Mesendoderm (in vitro differentiated cells): ENCODE results near the gene DDX1.

ENCODE experiments used
- DNase-seq: peaks from one replicate; pipeline ENCODE4 v3.0.0; 2013
- H2AK5ac ChIP-seq: 2 replicates; pipeline ENCODE4 v1.6.1; 2013; ENCODE audit warnings: low read length, inconsistent platforms
- H2BK120ac ChIP-seq: 2 replicates; pipeline ENCODE4 v1.6.1; 2013; ENCODE audit warnings: low read depth, mild to moderate bottlenecking, low read length, moderate library complexity, mixed read lengths
- H2BK15ac ChIP-seq: replicated peaks from 2 replicates; pipeline ENCODE4 v1.6.1; 2013; ENCODE audit warnings: low read depth, mild to moderate bottlenecking, moderate library complexity
- H2BK5ac ChIP-seq: 2 replicates; pipeline ENCODE4 v1.6.1; 2013; ENCODE audit warnings: low read length, inconsistent platforms
- H3K18ac ChIP-seq: 2 replicates; pipeline ENCODE4 v1.6.1; 2013; ENCODE audit warnings: mild to moderate bottlenecking, low read length, mixed read lengths
- H3K23ac ChIP-seq: one replicate; pipeline ENCODE4 v1.6.1; 2013; ENCODE audit warnings: low read length
- H3K27ac ChIP-seq: 2 replicates; pipeline ENCODE4 v1.5.1; 2013; ENCODE audit warnings: low read depth, mild to moderate bottlenecking, inconsistent platforms, low read length, moderate library complexity
- H3K27me3 ChIP-seq: 2 replicates; pipeline ENCODE4 v1.6.1; 2013; ENCODE audit warnings: low read length, control low read depth, mild to moderate bottlenecking, inconsistent platforms; ENCODE audit not compliant: insufficient read depth, poor library complexity
- H3K36me3 ChIP-seq: 2 replicates; pipeline ENCODE4 v1.6.1; 2013; ENCODE audit warnings: low read length, inconsistent platforms; ENCODE audit not compliant: control insufficient read depth, insufficient read depth
- H3K4ac ChIP-seq: one replicate; pipeline ENCODE4 v1.6.1; 2013; ENCODE audit warnings: low read depth, mild to moderate bottlenecking, low read length, moderate library complexity
- H3K4me1 ChIP-seq: 2 replicates; pipeline ENCODE4 v1.6.1; 2013; ENCODE audit warnings: low read depth, low read length, inconsistent platforms; ENCODE audit not compliant: control insufficient read depth
- H3K4me2 ChIP-seq: 2 replicates; pipeline ENCODE4 v1.6.1; 2013; ENCODE audit warnings: low read length
- H3K4me3 ChIP-seq: 2 replicates; pipeline ENCODE4 v1.5.1; 2013; ENCODE audit warnings: mild to moderate bottlenecking, low read length
- H3K56ac ChIP-seq: one replicate; pipeline ENCODE4 v1.6.1; 2013; ENCODE audit warnings: low read length
- H3K79me1 ChIP-seq: 2 replicates; pipeline ENCODE4 v1.6.1; 2013; ENCODE audit warnings: low read length, inconsistent platforms
- H3K79me2 ChIP-seq: 2 replicates; pipeline ENCODE4 v1.6.1; 2013; ENCODE audit warnings: mild to moderate bottlenecking, low read length; ENCODE audit not compliant: control insufficient read depth, insufficient read depth
- H3K9ac ChIP-seq: 2 replicates; pipeline ENCODE4 v1.6.1; 2013; ENCODE audit warnings: low read length, inconsistent platforms
- H4K5ac ChIP-seq: one replicate; pipeline ENCODE4 v1.6.1; 2013; ENCODE audit warnings: low read length
- H4K8ac ChIP-seq: one replicate; pipeline ENCODE4 v1.6.1; 2013; ENCODE audit warnings: low read depth, mild to moderate bottlenecking, control low read depth, low read length, moderate library complexity
- WGBS: extraction: QIAGEN DNeasy Blood & Tissue Kit; methylation state at CpG from one replicate; pipeline ENCODE4 v1.1.7; 2013; ENCODE audit warnings: low lambda C conversion rate, missing lambda C conversion rate; ENCODE audit not compliant: insufficient coverage; ENCODE audit errors: extremely low coverage; 5-methylcytosine and 5-hydroxymethylcytosine counted together

The DDX1 gene

GRCh38 chr2:15674637-15675455 is 83.2 kb downstream of the DDX1 start:
- DNase-seq = no peak
- no peaks in the 10 kb centered on the region for H3K36me3 ChIP-seq
- H3K27ac ChIP-seq = no peak overlapping the region
- H2BK120ac ChIP-seq = no peak overlapping the region
- H3K18ac ChIP-seq = no peak overlapping the region
- no peak overlapping the region for H3K4ac ChIP-seq
- H3K79me2 ChIP-seq = no peaks in the 10 kb centered on the region
- H3K4me3 ChIP-seq = no peak overlapping the region
- no peak overlapping the region for H4K8ac ChIP-seq
- H3K27me3 ChIP-seq = no peaks in the 10 kb centered on the region
- H3K56ac ChIP-seq = no peak overlapping the region
- H2AK5ac ChIP-seq = no peak overlapping the region
- H2BK5ac ChIP-seq = no peak overlapping the region
- no peak overlapping the region for H2BK15ac ChIP-seq
- H3K4me2 ChIP-seq = no peak overlapping the region
- H3K79me1 ChIP-seq = no peaks in the 10 kb centered on the region
- WGBS = no CpG with 5 or more reads among the region's 16 CpGs
- no peak overlapping the region for H3K9ac ChIP-seq
- H4K5ac ChIP-seq = no peak overlapping the region
- H3K4me1 ChIP-seq = no peaks in the 10 kb centered on the region
- H3K23ac ChIP-seq = no peak overlapping the region

- no peaks in the 10 kb centered on the region for H3K79me1 ChIP-seq
- H3K4ac ChIP-seq = no peak overlapping the region
- H4K5ac ChIP-seq = no peak overlapping the region
- peak; percentile 45 for DNase-seq
- no peak overlapping the region for H3K56ac ChIP-seq
- H3K27me3 ChIP-seq = no peaks in the 10 kb centered on the region
- no peak overlapping the region for H2BK15ac ChIP-seq
- H2AK5ac ChIP-seq = no peak overlapping the region
- no peak overlapping the region for H3K23ac ChIP-seq
- no CpG with 5 or more reads among the region's 10 CpGs for WGBS
- H3K36me3 ChIP-seq = no peaks in the 10 kb centered on the region
- no peaks in the 10 kb centered on the region for H3K79me2 ChIP-seq
- H3K4me3 ChIP-seq = no peak overlapping the region
- H2BK120ac ChIP-seq = no peak overlapping the region
- H3K18ac ChIP-seq = no peak overlapping the region
- no peaks in the 10 kb centered on the region for H3K4me1 ChIP-seq
- no peak overlapping the region for H4K8ac ChIP-seq
- no peak overlapping the region for H2BK5ac ChIP-seq
- H3K4me2 ChIP-seq = no peak overlapping the region
- H3K9ac ChIP-seq = no peak overlapping the region
- no peak overlapping the region for H3K27ac ChIP-seq
Observed at GRCh38 chr2:15675456-15676195, 84.0 kb downstream of the DDX1 start.

- no peak for DNase-seq
- Histone ChIP-seq H4K5ac (no peak overlapping the region), H3K36me3 (no peaks in the 10 kb centered on the region), H3K23ac (no peak overlapping the region), H2BK5ac (no peak overlapping the region), H3K27me3 (no peaks in the 10 kb centered on the region), H2BK120ac (no peak overlapping the region), H3K4me2 (no peak overlapping the region), H3K4ac (no peak overlapping the region), H3K56ac (no peak overlapping the region), H3K79me2 (no peaks in the 10 kb centered on the region), H3K9ac (no peak overlapping the region), H3K4me3 (no peak overlapping the region), H3K18ac (no peak overlapping the region), H2BK15ac (no peak overlapping the region), H3K79me1 (no peaks in the 10 kb centered on the region), H3K27ac (no peak overlapping the region), H4K8ac (no peak overlapping the region), H2AK5ac (no peak overlapping the region), H3K4me1 (no peaks in the 10 kb centered on the region)
- no CpG with 5 or more reads among the region's 9 CpGs for WGBS
Observed at GRCh38 chr2:15677141-15677843, 85.6 kb downstream of the DDX1 start.

- Histone ChIP-seq H3K23ac (no peak overlapping the region), H3K27me3 (no peaks in the 10 kb centered on the region), H4K8ac (no peak overlapping the region), H2AK5ac (no peak overlapping the region), H2BK5ac (no peak overlapping the region), H3K79me2 (no peaks in the 10 kb centered on the region), H3K4me2 (no peak overlapping the region), H4K5ac (no peak overlapping the region), H3K36me3 (no peaks in the 10 kb centered on the region), H3K56ac (no peak overlapping the region), H3K4ac (no peak overlapping the region), H3K18ac (no peak overlapping the region), H3K27ac (no peak overlapping the region), H3K79me1 (no peaks in the 10 kb centered on the region), H2BK15ac (no peak overlapping the region), H2BK120ac (no peak overlapping the region), H3K4me1 (no peaks in the 10 kb centered on the region), H3K4me3 (no peak overlapping the region), H3K9ac (no peak overlapping the region)
- 100% methylated on average over 1 of the region's 5 CpGs for WGBS
- DNase-seq = no peak
Observed at GRCh38 chr2:15678346-15678745, 86.7 kb downstream of the DDX1 start.

GRCh38 chr2:15678909-15679308 is 87.2 kb downstream of the DDX1 start:
- H3K18ac ChIP-seq = no peak overlapping the region
- WGBS = no CpG with 5 or more reads among the region's 2 CpGs

More at GRCh38 chr2:15678909-15679308, 87.2 kb downstream of the DDX1 start:
- Histone ChIP-seq H3K4me3 (no peak overlapping the region), H3K27me3 (no peaks in the 10 kb centered on the region), H3K4ac (no peak overlapping the region), H2BK15ac (no peak overlapping the region), H3K9ac (no peak overlapping the region), H4K5ac (no peak overlapping the region), H3K79me1 (no peaks in the 10 kb centered on the region), H3K4me1 (no peaks in the 10 kb centered on the region), H4K8ac (no peak overlapping the region), H3K36me3 (no peaks in the 10 kb centered on the region), H3K27ac (no peak overlapping the region), H3K79me2 (no peaks in the 10 kb centered on the region), H3K56ac (no peak overlapping the region), H2BK120ac (no peak overlapping the region), H2AK5ac (no peak overlapping the region), H3K4me2 (no peak overlapping the region), H2BK5ac (no peak overlapping the region), H3K23ac (no peak overlapping the region)
- no peak for DNase-seq
